ENCODE results near the gene FSD1. TPM values are rescaled to one million over a fixed set of nuclear protein-coding genes. Genes with fewer than 3 reads are reported as not detected.

The FSD1 gene
- total and polyA plus RNA-seq, 9 of the 15 experiments (the other 6 are each of a cell fraction or from before 2014, with no cell fraction given), result 0.11 to 1.9 (median 0.94) TPM; not detected in 1

- no peak for TF ChIP-seq PRMT5 (CRISPR knock-in tag; IDR thresholded peaks at IDR 0.05)
- no peak for TF ChIP-seq GMEB1 (CRISPR knock-in tag; IDR thresholded peaks at IDR 0.05)
- no peak for TF ChIP-seq HDAC6 (IDR thresholded peaks at IDR 0.05; ENCODE audit: low read depth, low read length)
Measured at GRCh38 chr19:4258181-4258580, 46.2 kb upstream of the FSD1 start (continued).

GRCh38 chr19:4260613-4261191, 43.7 kb upstream of the FSD1 start:
- Histone ChIP-seq H3K4me1 (replicated peaks in 1 of 2; ENCODE audit: control insufficient read depth in 2 of 2, insufficient read depth in 2 of 2, low read length in 2 of 2) (peaks cover 0 to 5% of the 10 kb centered on the region in 2 experiments; a peak in 1 of 5 replicates), H3K79me2 (ENCODE audit: control insufficient read depth, insufficient read depth, low read length) (no peaks in the 10 kb centered on the region), H3K36me3 (ENCODE audit: control insufficient read depth, insufficient read depth, low read length) (peaks cover 51% of the 10 kb centered on the region; the same call in 2 of the 3 replicates), H4K20me1 (replicated peaks; ENCODE audit: control insufficient read depth, insufficient read depth, low read length) (no peaks in the 10 kb centered on the region), H3K9me3 (replicated peaks; ENCODE audit: control insufficient read depth, insufficient read depth, low read depth, low read length) (peaks cover 9% of the 10 kb centered on the region), H3K27ac (ENCODE audit: extremely low read depth, low read depth, low read length) (no peak overlapping the region), H3K9ac (ENCODE audit: insufficient read depth in 1 of 2, low read depth in 2 of 2, low read length in 2 of 2) (no peak overlapping the region), H2AFZ (ENCODE audit: low read depth, low read length) (no peak overlapping the region), H3K9me1 (ENCODE audit: control insufficient read depth, insufficient read depth, low read length) (no peaks in the 10 kb centered on the region), H3K4me2 (ENCODE audit: insufficient read depth, low read length) (no peak overlapping the region), H3K27me3 (ENCODE audit: control insufficient read depth in 2 of 2, insufficient read depth in 2 of 2, low read length in 2 of 2) (no peaks in the 10 kb centered on the region), H3K4me3 (no peak overlapping the region)
- BruUV-seq (replicated peaks), result no TSS peak
- TF ChIP-seq YY1 (IDR thresholded peaks at IDR 0.05; ENCODE audit: borderline replicate concordance in 1 of 3, control insufficient read depth in 1 of 3, extremely low read depth in 1 of 3, insufficient read depth in 3 of 3, insufficient read length in 1 of 3, insufficient replicate concordance in 2 of 3, low read depth in 1 of 3, low read length in 2 of 3) (no peak), SPI1 (IDR thresholded peaks at IDR 0.05; ENCODE audit: borderline replicate concordance, low read depth, low read length) (peak; percentile 62; the same call in 1 of the 2 replicates)
- in situ Hi-C loops (cut with MboI) (no loop called here), intact Hi-C loops (cut with micrococcal nuclease) (no loop called here)
- DNase-seq (ENCODE audit: extremely low read depth in 1 of 4, low spot score in 3 of 4) (peak in 1 of 4 experiments; percentile 3), FAIRE-seq (no peak), ATAC-seq (no peak)
- CTCF ChIA-PET (ENCODE audit: low intra/inter-chr PET ratio), result no interaction called here
- 90% methylated on average over 11 of the region's 11 CpGs for WGBS (ENCODE audit: insufficient coverage, low coverage, missing lambda C conversion rate)
- POLR2A ChIA-PET, result interaction anchor here (0.8 to 1.7 kb wide), 5 partner anchors 12 to 226 kb away, joined by 3 to 5 read pairs (median 4); no protein-coding TSS in a partner anchor
